ENCODE data around the gene ENG. TPM values are rescaled to one million over a fixed set of nuclear protein-coding genes. Genes with fewer than 3 reads are reported as not detected.

The ENG gene
- total RNA-seq, 1 donor from 2014 or later = 130 TPM

GRCh38 chr9:127801955-127802575 is 52.4 kb downstream of the ENG start:
- no peak for DNase-seq (ENCODE audit: extremely low spot score in 2 of 2)
- TF ChIP-seq CTCF (IDR thresholded peaks at IDR 0.05) (peak in 1 of 3 experiments; percentile 8), POLR2A (IDR thresholded peaks at IDR 0.05) (no peak), POLR2AphosphoS5 (IDR thresholded peaks at IDR 0.05; ENCODE audit: insufficient read depth in 1 of 2, low read depth in 1 of 2) (peak in 1 of 2 donors; percentile 85)
- intact Hi-C loops (cut with DNase I) = no loop called here
- H3K9me3 ChIP-seq = no peaks in the 10 kb centered on the region
- H3K27me3 ChIP-seq = no peaks in the 10 kb centered on the region
- H3K36me3 ChIP-seq = peaks cover 0 to under 1% of the 10 kb centered on the region in 2 donors
- H3K4me1 ChIP-seq = peaks cover 41% of the 10 kb centered on the region
- peak overlapping the region; percentile 90 for H3K27ac ChIP-seq
- H3K4me3 ChIP-seq = peak overlapping the region; percentile 69 to 78

- TF ChIP-seq POLR2A (IDR thresholded peaks at IDR 0.05) (no peak), CTCF (IDR thresholded peaks at IDR 0.05) (no peak), POLR2AphosphoS5 (IDR thresholded peaks at IDR 0.05; ENCODE audit: insufficient read depth in 1 of 2, low read depth in 1 of 2) (no peak)
- no peaks in the 10 kb centered on the region for H3K36me3 ChIP-seq
- H3K9me3 ChIP-seq = no peaks in the 10 kb centered on the region
- H3K4me3 ChIP-seq = no peak overlapping the region
- no peaks in the 10 kb centered on the region for H3K27me3 ChIP-seq
- DNase-seq (ENCODE audit: extremely low spot score in 2 of 2) = no peak
- peaks cover 46% of the 10 kb centered on the region for H3K4me1 ChIP-seq
- peak overlapping the region; percentile 53 for H3K27ac ChIP-seq
- intact Hi-C loops (cut with DNase I) = loop anchor here (1.0 kb wide), 1 partner anchor 40 kb away; no protein-coding TSS in a partner anchor
Observed at GRCh38 chr9:127796852-127797370, 57.5 kb downstream of the ENG start.

GRCh38 chr9:127796225-127796813 is 58.1 kb downstream of the ENG start:
- peaks cover 40% of the 10 kb centered on the region for H3K4me1 ChIP-seq
- no peaks in the 10 kb centered on the region for H3K9me3 ChIP-seq
- intact Hi-C loops (cut with DNase I) = loop anchor here (1.0 kb wide), 1 partner anchor 41 kb away; no protein-coding TSS in a partner anchor
- H3K36me3 ChIP-seq = peaks cover 0 to 4% of the 10 kb centered on the region in 2 donors
- H3K27ac ChIP-seq = peak overlapping the region; percentile 53
- no peaks in the 10 kb centered on the region for H3K27me3 ChIP-seq
- peak in 1 of 2 donors; percentile 90 for DNase-seq (ENCODE audit: extremely low spot score in 2 of 2)
- H3K4me3 ChIP-seq = no peak overlapping the region
- TF ChIP-seq CTCF (IDR thresholded peaks at IDR 0.05) (no peak), POLR2AphosphoS5 (IDR thresholded peaks at IDR 0.05; ENCODE audit: insufficient read depth in 1 of 2, low read depth in 1 of 2) (peak in 1 of 2 donors; percentile 45), POLR2A (IDR thresholded peaks at IDR 0.05) (no peak)

GRCh38 chr9:127794001-127794791 is 60.3 kb downstream of the ENG start:
- Histone ChIP-seq H3K27me3 (no peaks in the 10 kb centered on the region), H3K36me3 (peaks cover 0 to 26% of the 10 kb centered on the region in 2 donors), H3K9me3 (no peaks in the 10 kb centered on the region), H3K27ac (peak overlapping the region; percentile 17), H3K4me3 (no peak overlapping the region), H3K4me1 (peaks cover 42% of the 10 kb centered on the region)
- no peak for DNase-seq (ENCODE audit: extremely low spot score in 2 of 2)
- TF ChIP-seq POLR2AphosphoS5 (IDR thresholded peaks at IDR 0.05; ENCODE audit: insufficient read depth in 1 of 2, low read depth in 1 of 2) (no peak), CTCF (IDR thresholded peaks at IDR 0.05) (no peak), POLR2A (IDR thresholded peaks at IDR 0.05) (no peak)
- intact Hi-C loops (cut with DNase I) = no loop called here
